Measurements from ENCODE around the gene CPM. TPM values are rescaled to one million over a fixed set of nuclear protein-coding genes. Genes with fewer than 3 reads are reported as not detected.
"Not testable (repeated sequence)": the region's sequence is repeated elsewhere in the genome, so short reads cannot be mapped to it uniquely, and the experiment has no call there.

Gene CPM
- polyA plus RNA-seq, 6 donors from 2014 or later, result 3.2 to 26.0 (median 7.0) TPM

GRCh38 chr12:68842784-68843567 lies 90.0 kb downstream of the CPM start:
- DNase-seq (no peak), ATAC-seq (ENCODE audit: low read depth in 2 of 2) (no peak)
- Mint-ChIP-seq H3K27ac (peak overlapping the region in 1 of 6 donors; percentile 88), H3K9me3 (no peaks in the 10 kb centered on the region), H3K4me1 (no peaks in the 10 kb centered on the region), H3K27me3 (no peaks in the 10 kb centered on the region), H3K36me3 (peaks cover 12 to 14% of the 10 kb centered on the region in 2 donors), H3K4me3 (no peak overlapping the region)

GRCh38 chr12:68842123-68842522 lies 90.8 kb downstream of the CPM start:
- Mint-ChIP-seq H3K4me3 (no peak overlapping the region), H3K36me3 (peaks cover 14% of the 10 kb centered on the region in 2 donors), H3K27me3 (no peaks in the 10 kb centered on the region), H3K27ac (peak overlapping the region in 2 of 6 donors; percentile 44 to 81), H3K9me3 (no peaks in the 10 kb centered on the region), H3K4me1 (no peaks in the 10 kb centered on the region)
- DNase-seq, result no peak
- ATAC-seq (ENCODE audit: low read depth in 2 of 2), result no peak

DNA sequence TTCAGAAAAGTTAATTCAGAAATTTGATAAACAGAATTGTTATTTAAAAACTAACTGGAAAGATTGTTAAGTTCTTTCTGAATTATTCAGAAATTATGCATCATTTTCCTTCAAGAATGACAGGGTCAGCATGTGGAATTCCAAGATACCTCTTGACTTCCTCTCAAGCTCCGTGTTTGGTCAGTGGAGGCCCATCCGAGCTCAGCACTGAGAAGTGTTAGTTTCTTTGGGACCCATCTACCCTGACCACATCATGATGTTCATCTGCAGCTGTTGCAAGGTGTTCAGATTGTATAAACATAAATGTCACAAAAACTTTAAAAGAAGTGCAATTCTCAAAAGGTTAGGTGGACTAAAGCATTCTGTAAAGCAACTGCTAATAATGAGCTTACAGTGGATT lies 91.3 kb downstream of the CPM start:
- no peak overlapping the region for H3K27ac Mint-ChIP-seq

DNA sequence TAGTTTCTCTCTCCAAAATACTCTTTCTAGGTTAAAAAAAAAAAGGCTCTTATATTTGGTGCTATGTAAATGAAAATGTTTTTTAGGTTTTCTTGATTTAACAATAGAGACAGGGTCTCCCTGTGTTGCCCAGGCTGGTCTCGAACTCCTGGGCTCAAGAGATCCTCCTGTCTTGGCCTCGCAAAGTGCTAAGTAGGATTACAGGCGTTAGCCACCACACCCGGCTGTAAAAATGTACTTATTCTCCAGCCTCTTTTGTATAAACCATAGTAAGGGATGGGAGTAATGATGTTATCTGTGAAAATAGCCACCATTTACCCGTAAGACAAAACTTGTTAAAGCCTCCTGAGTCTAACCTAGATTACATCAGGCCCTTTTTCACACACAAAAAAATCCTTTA lies 91.8 kb downstream of the CPM start:
- not testable (repeated sequence) for H3K9me3 Mint-ChIP-seq; H3K4me1 Mint-ChIP-seq; H3K27me3 Mint-ChIP-seq; H3K4me3 Mint-ChIP-seq; ATAC-seq (ENCODE audit: low read depth in 2 of 2); DNase-seq
- Mint-ChIP-seq H3K27ac (peak overlapping the region in 2 of 6 donors; percentile 3 to 53), H3K36me3 (peaks cover 14 to 18% of the 10 kb centered on the region in 2 donors)

More for the DNA sequence above, 91.3 kb downstream of the CPM start:
- Mint-ChIP-seq H3K36me3 (peaks cover 14% of the 10 kb centered on the region in 2 donors), H3K4me1 (no peaks in the 10 kb centered on the region), H3K27me3 (no peaks in the 10 kb centered on the region), H3K9me3 (no peaks in the 10 kb centered on the region), H3K4me3 (no peak overlapping the region)
- ATAC-seq (ENCODE audit: low read depth in 2 of 2) (no peak), DNase-seq (no peak)

DNA sequence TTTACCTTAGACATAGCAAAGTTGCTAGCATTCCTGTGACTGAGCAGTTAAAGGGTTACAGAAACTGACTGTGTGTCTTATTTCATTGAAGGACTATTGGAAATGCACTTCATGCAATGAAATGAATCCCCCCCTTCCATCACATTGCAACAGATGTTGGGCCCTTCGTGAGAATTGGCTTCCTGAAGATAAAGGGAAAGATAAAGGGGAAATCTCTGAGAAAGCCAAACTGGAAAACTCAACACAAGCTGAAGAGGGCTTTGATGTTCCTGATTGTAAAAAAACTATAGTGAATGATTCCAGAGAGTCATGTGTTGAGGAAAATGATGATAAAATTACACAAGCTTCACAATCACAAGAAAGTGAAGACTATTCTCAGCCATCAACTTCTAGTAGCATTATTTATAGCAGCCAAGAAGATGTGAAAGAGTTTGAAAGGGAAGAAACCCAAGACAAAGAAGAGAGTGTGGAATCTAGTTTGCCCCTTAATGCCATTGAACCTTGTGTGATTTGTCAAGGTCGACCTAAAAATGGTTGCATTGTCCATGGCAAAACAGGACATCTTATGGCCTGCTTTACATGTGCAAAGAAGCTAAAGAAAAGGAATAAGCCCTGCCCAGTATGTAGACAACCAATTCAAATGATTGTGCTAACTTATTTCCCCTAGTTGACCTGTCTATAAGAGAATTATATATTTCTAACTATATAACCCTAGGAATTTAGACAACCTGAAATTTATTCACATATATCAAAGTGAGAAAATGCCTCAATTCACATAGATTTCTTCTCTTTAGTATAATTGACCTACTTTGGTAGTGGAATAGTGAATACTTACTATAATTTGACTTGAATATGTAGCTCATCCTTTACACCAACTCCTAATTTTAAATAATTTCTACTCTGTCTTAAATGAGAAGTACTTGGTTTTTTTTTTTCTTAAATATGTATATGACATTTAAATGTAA lies 93.5 kb downstream of the CPM start:
- peak overlapping the region in 1 of 6 donors; percentile 30 for H3K27ac Mint-ChIP-seq
- H3K4me1 Mint-ChIP-seq, result no peaks in the 10 kb centered on the region
- no peak for ATAC-seq (ENCODE audit: low read depth in 2 of 2)
- DNase-seq, result no peak
- no peaks in the 10 kb centered on the region for H3K27me3 Mint-ChIP-seq
- H3K9me3 Mint-ChIP-seq, result no peaks in the 10 kb centered on the region
- H3K36me3 Mint-ChIP-seq, result peaks cover 19 to 23% of the 10 kb centered on the region in 2 donors
- H3K4me3 Mint-ChIP-seq, result no peak overlapping the region

DNA sequence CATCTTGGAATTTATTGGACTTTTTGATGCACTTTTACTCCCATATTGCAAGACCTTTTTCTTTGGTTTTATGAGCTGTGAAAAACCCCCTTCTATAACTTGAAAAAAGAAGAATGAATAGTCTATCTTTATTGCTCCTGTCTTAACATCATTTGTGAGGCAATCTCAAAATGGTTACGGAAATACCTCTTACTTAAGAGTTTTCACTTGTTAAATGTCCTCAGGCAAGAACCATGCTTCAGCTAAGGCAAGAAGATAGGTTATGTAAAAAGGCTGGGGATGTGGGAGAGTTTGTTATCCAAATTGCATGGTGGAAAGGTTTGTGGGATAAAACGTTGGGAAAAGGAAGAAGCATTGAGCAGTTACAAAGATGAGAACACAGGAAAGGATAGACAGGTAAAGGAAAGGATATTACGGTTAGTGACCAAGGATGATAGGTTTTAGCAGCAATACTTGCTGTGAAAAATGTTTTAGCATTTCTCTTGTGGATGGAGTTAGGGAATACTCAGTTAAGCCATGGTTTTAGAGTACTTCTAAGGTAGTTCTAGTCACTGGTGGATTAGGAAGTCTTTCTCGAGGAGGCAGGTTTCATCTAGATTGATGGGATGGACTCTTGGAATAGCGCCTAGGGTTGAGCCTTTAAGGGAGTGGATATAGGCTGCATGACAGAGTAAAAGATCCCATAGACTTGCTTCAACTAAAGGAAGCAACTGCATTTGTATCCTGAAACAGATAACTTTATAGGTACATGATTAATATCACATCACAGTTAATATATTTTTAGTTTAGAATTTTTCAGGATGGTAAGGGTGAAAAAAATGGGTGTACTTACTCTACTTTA lies 94.7 kb downstream of the CPM start:
- Mint-ChIP-seq H3K9me3 (no peaks in the 10 kb centered on the region), H3K4me3 (no peak overlapping the region), H3K27me3 (no peaks in the 10 kb centered on the region), H3K27ac (no peak overlapping the region), H3K4me1 (no peaks in the 10 kb centered on the region), H3K36me3 (peaks cover 19 to 23% of the 10 kb centered on the region in 2 donors)
- ATAC-seq (ENCODE audit: low read depth in 2 of 2) (no peak), DNase-seq (no peak)

DNA sequence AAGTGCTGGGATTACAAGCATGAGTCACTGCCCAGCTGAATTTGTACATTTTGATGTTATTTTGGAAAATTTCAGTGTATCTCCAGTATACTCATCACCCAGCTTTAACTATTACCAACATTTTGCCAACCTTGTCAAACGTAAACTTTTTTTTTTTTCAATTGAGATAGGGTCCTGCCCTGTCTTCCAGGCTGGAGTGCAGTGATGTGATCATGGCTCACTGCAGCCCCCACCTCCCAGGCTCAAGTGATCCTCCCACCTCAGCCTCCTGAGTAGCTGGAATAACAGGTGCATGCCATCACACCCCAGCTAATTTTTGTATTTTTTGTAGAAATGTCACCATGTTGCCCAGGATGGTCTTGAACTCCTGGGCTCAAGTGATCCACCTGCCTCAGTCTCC lies 95.8 kb downstream of the CPM start:
- Mint-ChIP-seq H3K9me3 (no peaks in the 10 kb centered on the region), H3K27me3 (no peaks in the 10 kb centered on the region), H3K4me3 (no peak overlapping the region), H3K27ac (no peak overlapping the region), H3K36me3 (peaks cover 19 to 23% of the 10 kb centered on the region in 2 donors), H3K4me1 (no peaks in the 10 kb centered on the region)
- DNase-seq (no peak), ATAC-seq (ENCODE audit: low read depth in 2 of 2) (no peak)

DNA sequence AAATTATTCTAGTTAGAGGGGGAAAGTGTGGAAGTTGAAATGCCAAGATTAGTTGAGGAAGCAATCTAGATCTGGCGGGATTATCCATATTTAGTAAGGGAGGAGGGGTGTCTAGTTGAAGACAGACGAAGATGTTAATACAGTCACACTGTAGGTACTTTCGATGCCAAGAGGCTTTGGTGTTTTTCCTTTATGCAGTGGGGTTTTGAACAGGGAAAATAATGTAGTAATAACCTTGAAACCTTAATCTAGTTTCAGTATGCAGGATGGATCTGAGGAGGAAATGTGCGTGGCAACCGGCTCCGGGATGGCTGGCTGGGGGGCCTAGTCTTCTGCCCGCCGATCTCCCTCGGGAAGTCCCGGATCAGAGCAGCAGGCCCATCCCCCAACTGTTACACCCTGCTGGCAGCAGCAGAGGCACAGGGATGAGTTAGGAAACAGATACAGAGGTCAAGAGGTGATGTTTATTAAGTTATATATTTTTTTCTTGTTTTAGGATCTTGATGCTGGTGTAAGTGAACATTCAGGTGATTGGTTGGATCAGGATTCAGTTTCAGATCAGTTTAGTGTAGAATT lies 97.5 kb downstream of the CPM start:
- H3K27me3 Mint-ChIP-seq, result no peaks in the 10 kb centered on the region
- no peak overlapping the region for H3K4me3 Mint-ChIP-seq
- DNase-seq (no peak), ATAC-seq (ENCODE audit: low read depth in 2 of 2) (no peak)
- no peaks in the 10 kb centered on the region for H3K9me3 Mint-ChIP-seq
- peaks cover 11 to 32% of the 10 kb centered on the region in 2 donors for H3K36me3 Mint-ChIP-seq
- H3K27ac Mint-ChIP-seq, result peak overlapping the region in 4 of 6 donors; percentile 36 to 72 (median 60)
- peaks cover 0 to 4% (median 0%) of the 10 kb centered on the region in 3 donors for H3K4me1 Mint-ChIP-seq

- ATAC-seq (ENCODE audit: low read depth in 2 of 2), result no peak
- H3K27ac Mint-ChIP-seq, result no peak overlapping the region
- H3K36me3 Mint-ChIP-seq, result peaks cover 16 to 31% of the 10 kb centered on the region in 2 donors
- H3K4me1 Mint-ChIP-seq, result peaks cover 0 to 9% (median 5%) of the 10 kb centered on the region in 3 donors
- H3K27me3 Mint-ChIP-seq, result no peaks in the 10 kb centered on the region
- H3K9me3 Mint-ChIP-seq, result no peaks in the 10 kb centered on the region
- H3K4me3 Mint-ChIP-seq, result no peak overlapping the region
- no peak for DNase-seq
These were observed 99.5 kb downstream of the CPM start for GRCh38 chr12:68833508-68833907.

- H3K36me3 Mint-ChIP-seq, result peaks cover 16 to 23% of the 10 kb centered on the region in 2 donors
- H3K4me1 Mint-ChIP-seq, result peaks cover 0 to 9% (median 5%) of the 10 kb centered on the region in 3 donors
- no peak overlapping the region for H3K4me3 Mint-ChIP-seq
- no peak for ATAC-seq (ENCODE audit: low read depth in 2 of 2)
- no peak overlapping the region for H3K27ac Mint-ChIP-seq
- no peak for DNase-seq
- H3K9me3 Mint-ChIP-seq, result no peaks in the 10 kb centered on the region
- no peaks in the 10 kb centered on the region for H3K27me3 Mint-ChIP-seq
These were observed 100.5 kb downstream of the CPM start for GRCh38 chr12:68832504-68832867.

GRCh38 chr12:68831751-68832503 lies 101.0 kb downstream of the CPM start:
- Mint-ChIP-seq H3K36me3 (peaks cover 16 to 23% of the 10 kb centered on the region in 2 donors), H3K4me3 (no peak overlapping the region), H3K4me1 (peaks cover 0 to 9% (median 5%) of the 10 kb centered on the region in 3 donors), H3K27me3 (no peaks in the 10 kb centered on the region), H3K27ac (no peak overlapping the region), H3K9me3 (no peaks in the 10 kb centered on the region)
- ATAC-seq (ENCODE audit: low read depth in 2 of 2), result no peak
- no peak for DNase-seq

- peak overlapping the region in 1 of 6 donors; percentile 56 for H3K27ac Mint-ChIP-seq
- no peak overlapping the region for H3K4me3 Mint-ChIP-seq
These were observed 101.7 kb downstream of the CPM start for GRCh38 chr12:68831272-68831671.

More at GRCh38 chr12:68831272-68831671, 101.7 kb downstream of the CPM start:
- Mint-ChIP-seq H3K4me1 (peaks cover 0 to 9% (median 5%) of the 10 kb centered on the region in 3 donors), H3K9me3 (no peaks in the 10 kb centered on the region), H3K27me3 (no peaks in the 10 kb centered on the region), H3K36me3 (peaks cover 12 to 23% of the 10 kb centered on the region in 2 donors)
- ATAC-seq (ENCODE audit: low read depth in 2 of 2), result no peak
- DNase-seq, result no peak

All from naive B cell (primary cell).